K562 (cell line): Measurements from ENCODE around the gene SEPTIN12. TPM values are rescaled to one million over a fixed set of nuclear protein-coding genes. Genes with fewer than 3 reads are reported as not detected.

ENCODE experiments used
- ATAC-seq: fragments of 200-7000 bp; cut with Tn5 transposase; 3 replicates; pipeline ENCODE4 v1.9.1; 2020; ENCODE audit warnings: moderate library complexity
- BruUV-seq: library from RNA; stranded (reverse); fragments of 400-500 nt; replicated peaks from 2 replicates; lab custom pipeline; 2021; lab: Mats Ljungman, UMichigan
- CTCF ChIA-PET: fragments of 300-600 bp; formaldehyde crosslinking; extraction: SDS; loops from one replicate; lab custom pipeline; 2021; ENCODE audit warnings: low intra/inter-chr PET ratio; lab: Yijun Ruan, JAX
- POLR2A ChIA-PET: fragments of 300-600, 350-650 bp; sonication (Branson Sonifier 250); formaldehyde crosslinking; extraction: SDS; loops from one replicate; lab custom pipeline; 2021; ENCODE audit warnings: antibody characterized with exemption, inconsistent platforms; lab: Yijun Ruan, JAX
- DNase-seq, 4 experiments: peaks; one replicate each; pipeline versions ENCODE4 v3.0.0 to v3.0.0-alpha.2; 2011 to 2018; ENCODE audit warnings: low spot score in 3 of 4, mixed read lengths in 3 of 4; ENCODE audit errors: extremely low read depth in 1 of 4
- FAIRE-seq: peaks from 2 replicates; lab custom pipeline; 2011; peaks lifted over from hg19 to GRCh38; lab: Jason Lieb, UNC
- H2AFZ ChIP-seq: 2 replicates; pipeline ENCODE4 v1.6.0; 2011; ENCODE audit warnings: low read depth, low read length, control low read depth, inconsistent platforms
- H3K27ac ChIP-seq: fragments of 200-600 bp; 3 replicates; pipeline ENCODE4 v1.8.0; 2011; ENCODE audit warnings: low read depth, mild to moderate bottlenecking, control low read depth, inconsistent platforms, low read length, moderate library complexity, mixed read lengths; ENCODE audit errors: extremely low read depth
- H3K27me3 ChIP-seq, 2 experiments: fragments of 300-600 bp in 1 of 2; 2 replicates in 1 of 2; 3 replicates in 1 of 2; pipeline versions ENCODE4 v1.6.0 to v1.8.0; 2011; ENCODE audit warnings: inconsistent platforms in 2 of 2, low read length in 2 of 2, mild to moderate bottlenecking in 1 of 2, mixed read lengths in 1 of 2, moderate library complexity in 1 of 2; ENCODE audit not compliant: control insufficient read depth in 2 of 2, insufficient read depth in 2 of 2
- H3K36me3 ChIP-seq: fragments of 300-600 bp; 3 replicates; pipeline ENCODE4 v1.8.0; 2011; ENCODE audit warnings: mild to moderate bottlenecking, low read length, inconsistent platforms; ENCODE audit not compliant: control insufficient read depth, insufficient read depth
- H3K4me1 ChIP-seq, 2 experiments: fragments of 200-600 bp in 1 of 2; replicated peaks in 1 of 2; 2 replicates in 1 of 2; 3 replicates in 1 of 2; pipeline versions ENCODE4 v1.5.1 to v1.8.0; 2011; ENCODE audit warnings: inconsistent platforms in 2 of 2, low read length in 2 of 2, mild to moderate bottlenecking in 1 of 2, mixed read lengths in 1 of 2, moderate library complexity in 1 of 2; ENCODE audit not compliant: control insufficient read depth in 2 of 2, insufficient read depth in 2 of 2
- H3K4me2 ChIP-seq: 2 replicates; pipeline ENCODE4 v1.6.1; 2011; ENCODE audit warnings: low read length, control low read depth, inconsistent platforms, mixed read lengths; ENCODE audit not compliant: insufficient read depth
- H3K4me3 ChIP-seq: fragments of 200-600 bp; sonication (generic), shearing (Covaris generic); 2 replicates; pipeline ENCODE4 v1.5.1; 2016; ENCODE audit warnings: control low read depth, inconsistent platforms
- H3K79me2 ChIP-seq: fragments of 200-600 bp; 3 replicates; pipeline ENCODE4 v1.8.0; 2011; ENCODE audit warnings: low read length, inconsistent platforms; ENCODE audit not compliant: control insufficient read depth, insufficient read depth
- H3K9ac ChIP-seq, 2 experiments: 2 replicates each; pipeline versions ENCODE4 v1.6.0 to v1.6.1; 2011; ENCODE audit warnings: low read depth in 2 of 2, low read length in 2 of 2, control low read depth in 1 of 2, inconsistent platforms in 1 of 2, mild to moderate bottlenecking in 1 of 2, mixed read lengths in 1 of 2; ENCODE audit not compliant: insufficient read depth in 1 of 2
- H3K9me1 ChIP-seq: one replicate; pipeline ENCODE4 v1.6.0; 2011; ENCODE audit warnings: inconsistent platforms, mild to moderate bottlenecking, low read length, moderate library complexity; ENCODE audit not compliant: control insufficient read depth, insufficient read depth
- H3K9me3 ChIP-seq: replicated peaks from 2 replicates; pipeline ENCODE4 v1.5.1; 2011; ENCODE audit warnings: low read depth, low read length, inconsistent platforms; ENCODE audit not compliant: control insufficient read depth, insufficient read depth
- H4K20me1 ChIP-seq: replicated peaks from 2 replicates; pipeline ENCODE4 v1.6.1; 2011; ENCODE audit warnings: low read length, inconsistent platforms, mixed read lengths; ENCODE audit not compliant: control insufficient read depth, insufficient read depth
- ASH1L ChIP-seq: fragments of 450-650 bp; IDR thresholded peaks from 2 replicates; pipeline ENCODE4 v1.6.1; 2018; ENCODE audit warnings: borderline replicate concordance, mild to moderate bottlenecking, low read depth; ENCODE audit not compliant: partially characterized antibody
- POLR2AphosphoS5 ChIP-seq: IDR thresholded peaks from 2 replicates; pipeline ENCODE4 v1.6.1; 2011; ENCODE audit warnings: mild to moderate bottlenecking, low read depth, low read length, moderate library complexity; ENCODE audit not compliant: control insufficient read depth, insufficient read depth
- RBBP5 ChIP-seq: fragments of 200-600 bp; sonication (generic); IDR thresholded peaks from 2 replicates; pipeline ENCODE4 v1.6.1; 2012; ENCODE audit warnings: borderline replicate concordance, mild to moderate bottlenecking, low read length, control low read depth, inconsistent platforms; ENCODE audit not compliant: insufficient read depth, poor library complexity, severe bottlenecking
- RBFOX2 ChIP-seq: fragments of 200-400 bp; formaldehyde crosslinking; IDR thresholded peaks from 2 replicates; pipeline ENCODE4 v1.6.1; 2017; ENCODE audit warnings: low read depth, mild to moderate bottlenecking, low read length, moderate library complexity
- RUNX1 ChIP-seq: sonication (generic); IDR thresholded peaks from 2 replicates; pipeline ENCODE4 v1.6.1; 2016; ENCODE audit warnings: antibody characterized with exemption, low read depth
- SAFB ChIP-seq: fragments of 200-400 bp; formaldehyde crosslinking; IDR thresholded peaks from 2 replicates; pipeline ENCODE4 v1.6.1; 2017; ENCODE audit warnings: low read depth, low read length, borderline replicate concordance
- SMAD4 ChIP-seq: fragments of 250-450 bp; sonication (Bioruptor Pico); conservative IDR thresholded peaks from 2 replicates; pipeline ENCODE4 v1.8.0; 2021; ENCODE audit warnings: inconsistent platforms, mild to moderate bottlenecking, moderate library complexity
- SREBF2 ChIP-seq: sonication (generic); formaldehyde crosslinking; IDR thresholded peaks from 2 replicates; pipeline ENCODE4 v1.4.0; 2020; ENCODE audit warnings: mild to moderate bottlenecking, missing genetic modification reagents
- THRAP3 ChIP-seq: fragments of 450-650 bp; IDR thresholded peaks from 2 replicates; pipeline ENCODE4 v1.6.1; 2016; ENCODE audit warnings: mild to moderate bottlenecking, inconsistent platforms, borderline replicate concordance
- ZFX ChIP-seq: sonication (generic); formaldehyde crosslinking; IDR thresholded peaks from 2 replicates; pipeline ENCODE4 v1.8.0; 2022; ENCODE audit warnings: mild to moderate bottlenecking, missing genetic modification reagents, moderate library complexity
- ZNF253 ChIP-seq: fragments of 250-450 bp; sonication (Bioruptor Pico); conservative IDR thresholded peaks from 2 replicates; pipeline ENCODE4 v1.6.1; 2021; ENCODE audit warnings: mild to moderate bottlenecking
- ZNF263 ChIP-seq: sonication (generic); formaldehyde crosslinking; IDR thresholded peaks from 2 replicates; pipeline ENCODE4 v1.8.0; 2022; ENCODE audit warnings: mild to moderate bottlenecking, missing genetic modification reagents, borderline replicate concordance
- ZNF589 ChIP-seq: fragments of 200-800 bp; sonication (Bioruptor generic); IDR thresholded peaks from 2 replicates; pipeline ENCODE4 v1.6.1; 2016; ENCODE audit warnings: low read depth, missing genetic modification characterization, missing compliant biosample characterization
- WGBS: fragments of 100-300 bp; shearing (Covaris generic); methylation state at CpG from one replicate; pipeline ENCODE4 v1.1.6; 2016; ENCODE audit warnings: low coverage, mixed read lengths; ENCODE audit not compliant: insufficient coverage; ENCODE audit errors: missing lambda C conversion rate; 5-methylcytosine and 5-hydroxymethylcytosine counted together
- in situ Hi-C: fragments of 300-500 bp; cut with MboI; formaldehyde crosslinking; loops from 4 replicates; pipeline ENCODE4 v1.15.0; 2018; ENCODE audit warnings: inconsistent platforms, mixed read lengths
- intact Hi-C: fragments of 100-400 bp; cut with micrococcal nuclease; formaldehyde crosslinking; loops from 2 replicates; pipeline ENCODE4 v1.14.2; 2022
- polyA plus RNA-seq, 8 experiments: library from polyadenylated mRNA; depleted of rRNA in 4 of 8; stranded (reverse) in 5 of 8; unstranded in 3 of 8; fragments of >200 nt; fragmentation: Nextera tagmentation in 2 of 8; fragmentation: Illumina TruSeq in 1 of 8; extraction: Ambion mirVana in 2 of 8; extraction: Trizol in 1 of 8; gene quantifications; 2 replicates each; pipeline versions ENCODE4 v1.2.1 to v1.2.3, GENCODE V29; 2011 to 2014; ENCODE audit warnings: inconsistent platforms in 1 of 8, missing spikeins in 1 of 8
- total RNA-seq, 7 experiments: library from RNA; depleted of rRNA in 6 of 7; stranded (reverse); fragments of >200 nt in 6 of 7; fragmentation: Illumina TruSeq in 2 of 7; extraction: Trizol in 2 of 7; gene quantifications; 2 replicates each; pipeline versions ENCODE4 v1.2.1 to v1.2.3, GENCODE V29; 2011 to 2021; ENCODE audit warnings: low replicate concordance in 1 of 7
- TF ChIP-seq, protein P1 (sequence below): sonication (generic); IDR thresholded peaks from 2 replicates; pipeline ENCODE4 v1.6.1; 2016
- TF ChIP-seq, protein P2 (sequence below): sonication (generic); formaldehyde crosslinking; IDR thresholded peaks from 2 replicates; pipeline ENCODE4 v1.8.0; 2022; ENCODE audit warnings: missing genetic modification reagents, mild to moderate bottlenecking, moderate library complexity, borderline replicate concordance

Gene SEPTIN12
- total and polyA plus RNA-seq, 9 of the 15 experiments (the other 6 are each of a cell fraction or from before 2014, with no cell fraction given): not detected

DNA sequence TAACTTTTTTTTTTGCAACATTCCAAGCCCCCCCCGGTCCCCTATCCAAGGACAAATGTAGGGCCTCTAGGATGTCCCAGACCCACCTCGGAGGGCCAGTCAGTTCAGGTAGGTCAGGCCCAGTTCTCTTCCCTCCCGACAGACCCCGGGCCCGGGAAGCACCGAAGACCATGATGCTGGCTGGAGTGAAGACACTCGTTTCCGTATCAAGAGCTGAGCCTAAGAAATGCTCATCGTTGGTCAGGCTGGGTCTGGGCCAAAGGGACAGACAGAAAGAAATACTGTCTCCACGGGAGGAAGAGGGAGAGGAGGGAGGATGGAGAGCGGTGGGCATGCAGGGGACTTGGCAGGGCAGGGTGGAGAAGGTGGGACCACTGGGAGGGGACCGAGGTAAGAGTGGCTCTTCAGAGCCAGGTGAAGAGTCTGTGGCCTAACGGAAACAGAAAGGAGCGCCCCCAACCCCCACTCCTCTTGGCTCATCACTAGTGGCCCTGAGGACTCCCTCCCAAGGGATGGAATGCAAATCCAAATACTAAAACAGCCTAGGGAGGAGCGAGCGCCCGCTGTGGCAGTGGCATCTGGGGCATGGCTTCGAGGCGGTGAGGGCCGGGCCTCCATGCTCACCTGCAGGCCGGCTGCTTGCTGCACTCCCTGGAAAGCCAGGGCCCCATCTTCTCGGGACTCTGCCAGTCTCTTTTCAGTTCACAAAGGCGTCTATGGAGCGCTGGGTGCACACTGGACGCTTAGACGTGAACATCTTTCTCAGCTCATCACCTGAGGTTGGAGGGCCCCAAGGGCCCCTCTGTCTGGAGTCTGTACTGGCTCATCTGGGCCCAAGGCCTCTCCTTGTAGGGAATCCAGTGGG, 16.0 kb upstream of the SEPTIN12 start:
- 53% methylated on average over 24 of the region's 26 CpGs for whole genome bisulfite sequencing
- Histone ChIP-seq H3K9me3 (no peaks in the 10 kb centered on the region), H2AFZ (no peak overlapping the region), H3K9me1 (no peaks in the 10 kb centered on the region), H3K27ac (peak overlapping the region; percentile 35), H3K4me2 (peak overlapping the region; percentile 27; the same call in 1 of the 2 replicates), H3K27me3 (no peaks in the 10 kb centered on the region)
- ATAC-seq: no peak
- TF ChIP-seq SREBF2 (no peak), POLR2AphosphoS5 (peak; percentile 1; the same call in 1 of the 2 replicates), RBFOX2 (0 out of 2 replicates have a peak, but pooled peaks have one; percentile 28), RBBP5 (peak; percentile 37), ZFX (CRISPR knock-in tag) (peak; percentile 21; the same call in 1 of the 2 replicates), RUNX1 (no peak), ZNF589 (no peak), THRAP3 (no peak), SAFB (no peak), SMAD4 (CRISPR knock-in tag) (peak; percentile 64; the same call in 1 of the 2 replicates), ZNF253 (CRISPR knock-in tag) (no peak), ZNF263 (CRISPR knock-in tag) (peak; percentile 73), ASH1L (no peak)
- TF ChIP-seq, protein P1, sequence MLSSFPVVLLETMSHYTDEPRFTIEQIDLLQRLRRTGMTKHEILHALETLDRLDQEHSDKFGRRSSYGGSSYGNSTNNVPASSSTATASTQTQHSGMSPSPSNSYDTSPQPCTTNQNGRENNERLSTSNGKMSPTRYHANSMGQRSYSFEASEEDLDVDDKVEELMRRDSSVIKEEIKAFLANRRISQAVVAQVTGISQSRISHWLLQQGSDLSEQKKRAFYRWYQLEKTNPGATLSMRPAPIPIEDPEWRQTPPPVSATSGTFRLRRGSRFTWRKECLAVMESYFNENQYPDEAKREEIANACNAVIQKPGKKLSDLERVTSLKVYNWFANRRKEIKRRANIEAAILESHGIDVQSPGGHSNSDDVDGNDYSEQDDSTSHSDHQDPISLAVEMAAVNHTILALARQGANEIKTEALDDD: no peak
- TF ChIP-seq, protein P2, sequence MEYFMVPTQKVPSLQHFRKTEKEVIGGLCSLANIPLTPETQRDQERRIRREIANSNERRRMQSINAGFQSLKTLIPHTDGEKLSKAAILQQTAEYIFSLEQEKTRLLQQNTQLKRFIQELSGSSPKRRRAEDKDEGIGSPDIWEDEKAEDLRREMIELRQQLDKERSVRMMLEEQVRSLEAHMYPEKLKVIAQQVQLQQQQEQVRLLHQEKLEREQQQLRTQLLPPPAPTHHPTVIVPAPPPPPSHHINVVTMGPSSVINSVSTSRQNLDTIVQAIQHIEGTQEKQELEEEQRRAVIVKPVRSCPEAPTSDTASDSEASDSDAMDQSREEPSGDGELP: peak; percentile 45; the same call in 1 of the 2 replicates
- TF ChIP-seq, all 486 proteins: peak for 7
- TSS peak; percentile 79 for BruUV-seq
- Histone ChIP-seq H4K20me1 (no peaks in the 10 kb centered on the region; the same call in 1 of the 2 replicates), H3K4me1 (peaks cover 35 to 62% of the 10 kb centered on the region in 2 experiments), H3K79me2 (peaks cover 6% of the 10 kb centered on the region; the same call in 2 of the 3 replicates), H3K9ac (peak overlapping the region in 1 of 2 experiments; percentile 74; a peak in 3 of 4 replicates), H3K4me3 (no peak overlapping the region), H3K36me3 (peaks cover 55% of the 10 kb centered on the region)
- POLR2A ChIA-PET: interaction anchor here (0.6 to 2.6 kb wide), 7 partner anchors 9 to 137 kb away, joined by 3 to 9 read pairs (median 3); no protein-coding TSS in a partner anchor
- peak; percentile 40 for FAIRE-seq
- CTCF ChIA-PET: no interaction called here
- in situ Hi-C loops: no loop called here
- no peak for DNase-seq
- intact Hi-C loops: loop anchor here (2.0 to 5.0 kb wide), 3 partner anchors 35 to 87 kb away; partner anchors contain the start of genes GLYR1 and UBN1
